IMR-90 (cell line): ENCODE measurements around the gene C16orf74. TPM values are rescaled to one million over a fixed set of nuclear protein-coding genes. Genes with fewer than 3 reads are reported as not detected.

Source experiments
- ATAC-seq: fragments of 200-7000 bp; cut with Tn5 transposase; 2 replicates; pipeline ENCODE4 v1.9.1; 2020; ENCODE audit warnings: low read depth, mild to moderate bottlenecking, moderate library complexity
- BruUV-seq: library from RNA; stranded (reverse); fragments of 400-500 nt; replicated peaks from 2 replicates; lab custom pipeline; 2021; lab: Mats Ljungman, UMichigan
- CTCF ChIA-PET: fragments of 300-600 bp; formaldehyde crosslinking; extraction: SDS; loops from one replicate; lab custom pipeline; 2021; ENCODE audit warnings: antibody characterized with exemption; lab: Yijun Ruan, JAX
- POLR2A ChIA-PET: fragments of 300-600 bp; sonication (Branson Sonifier 250); formaldehyde crosslinking; loops from one replicate; lab custom pipeline; 2022; ENCODE audit warnings: antibody characterized with exemption; ENCODE audit not compliant: unreplicated experiment; lab: Charles Lee
- DNase-seq: peaks from one replicate; pipeline ENCODE4 v3.0.0; 2013
- H2AFZ ChIP-seq: replicated peaks from 2 replicates; pipeline ENCODE3; 2013; ENCODE audit warnings: low read length, mild to moderate bottlenecking; ENCODE audit not compliant: poor library complexity
- H2AK5ac ChIP-seq: 2 replicates; pipeline ENCODE4 v1.6.1; 2013; ENCODE audit warnings: low read depth, low read length, inconsistent platforms
- H2AK9ac ChIP-seq: replicated peaks from 2 replicates; pipeline ENCODE3; 2013; ENCODE audit warnings: mild to moderate bottlenecking, low read depth, low read length, moderate library complexity; ENCODE audit not compliant: poor library complexity
- H2BK120ac ChIP-seq: 2 replicates; pipeline ENCODE4 v1.6.1; 2013; ENCODE audit warnings: low read depth, low read length, inconsistent platforms
- H2BK15ac ChIP-seq: 3 replicates; pipeline ENCODE4 v1.6.1; 2013; ENCODE audit warnings: low read depth, low read length, inconsistent platforms
- H2BK20ac ChIP-seq: 2 replicates; pipeline ENCODE4 v1.6.1; 2013; ENCODE audit warnings: low read depth, mild to moderate bottlenecking, inconsistent platforms, low read length, moderate library complexity
- H2BK5ac ChIP-seq: 2 replicates; pipeline ENCODE4 v1.6.1; 2013; ENCODE audit warnings: mild to moderate bottlenecking, low read depth, low read length, inconsistent platforms; ENCODE audit not compliant: poor library complexity, severe bottlenecking
- H3K14ac ChIP-seq: replicated peaks from 2 replicates; pipeline ENCODE4 v1.6.1; 2013; ENCODE audit warnings: low read depth, low read length, inconsistent platforms
- H3K18ac ChIP-seq: 2 replicates; pipeline ENCODE4 v1.6.1; 2013; ENCODE audit warnings: low read depth, low read length, control low read depth
- H3K23ac ChIP-seq: 2 replicates; pipeline ENCODE4 v1.6.1; 2013; ENCODE audit warnings: low read depth, low read length, inconsistent platforms
- H3K27ac ChIP-seq: 2 replicates; pipeline ENCODE4 v1.5.1; 2013; ENCODE audit warnings: mild to moderate bottlenecking, control low read depth, low read length; ENCODE audit not compliant: insufficient read depth
- H3K27me3 ChIP-seq: 2 replicates; pipeline ENCODE4 v1.6.1; 2013; ENCODE audit warnings: low read length; ENCODE audit not compliant: control insufficient read depth, insufficient read depth
- H3K36me3 ChIP-seq: 2 replicates; pipeline ENCODE4 v1.6.1; 2013; ENCODE audit warnings: low read length, mixed read lengths; ENCODE audit not compliant: control insufficient read depth, insufficient read depth
- H3K4ac ChIP-seq: 2 replicates; pipeline ENCODE4 v1.6.1; 2013; ENCODE audit warnings: low read depth, low read length, inconsistent platforms
- H3K4me1 ChIP-seq: 2 replicates; pipeline ENCODE4 v1.6.1; 2013; ENCODE audit warnings: low read length, mixed read lengths; ENCODE audit not compliant: control insufficient read depth, insufficient read depth
- H3K4me2 ChIP-seq: 2 replicates; pipeline ENCODE4 v1.6.1; 2013; ENCODE audit warnings: low read depth, mild to moderate bottlenecking, control low read depth, low read length, moderate library complexity
- H3K4me3 ChIP-seq: 2 replicates; pipeline ENCODE4 v1.5.1; 2013; ENCODE audit warnings: low read depth, mild to moderate bottlenecking, control low read depth, low read length, moderate library complexity; ENCODE audit not compliant: insufficient read depth
- H3K56ac ChIP-seq: 2 replicates; pipeline ENCODE4 v1.6.1; 2013; ENCODE audit warnings: low read length, inconsistent platforms; ENCODE audit not compliant: insufficient read depth; ENCODE audit errors: extremely low read depth
- H3K79me1 ChIP-seq, 2 experiments: 2 replicates each; pipeline ENCODE4 v1.6.1; 2013; ENCODE audit warnings: low read length in 2 of 2, inconsistent platforms in 1 of 2, low read depth in 1 of 2
- H3K9ac ChIP-seq: 2 replicates; pipeline ENCODE4 v1.6.1; 2013; ENCODE audit warnings: low read depth, low read length, control low read depth
- H3K9me1 ChIP-seq: 2 replicates; pipeline ENCODE4 v1.6.1; 2013; ENCODE audit warnings: low read length, inconsistent platforms; ENCODE audit not compliant: insufficient read depth
- H3K9me3 ChIP-seq: 2 replicates; pipeline ENCODE4 v1.6.1; 2013; ENCODE audit warnings: low read length; ENCODE audit not compliant: control insufficient read depth, insufficient read depth
- H4K20me1 ChIP-seq: 2 replicates; pipeline ENCODE4 v1.6.1; 2013; ENCODE audit warnings: low read length, inconsistent platforms; ENCODE audit not compliant: insufficient read depth
- H4K5ac ChIP-seq: 2 replicates; pipeline ENCODE4 v1.6.1; 2013; ENCODE audit warnings: mild to moderate bottlenecking, low read depth, low read length, control low read depth
- H4K8ac ChIP-seq, 2 experiments: 2 replicates each; pipeline ENCODE4 v1.6.1; 2013; ENCODE audit warnings: low read depth in 2 of 2, low read length in 2 of 2, control low read depth in 1 of 2, inconsistent platforms in 1 of 2
- H4K91ac ChIP-seq: 2 replicates; pipeline ENCODE4 v1.6.1; 2013; ENCODE audit warnings: low read depth, low read length, inconsistent platforms; ENCODE audit not compliant: insufficient read depth
- CEBPB ChIP-seq: IDR thresholded peaks from 2 replicates; pipeline ENCODE4 v1.6.1; 2012; ENCODE audit warnings: low read depth, low read length, improper control_type of control experiment
- FOS ChIP-seq: fragments of 150-350 bp; IDR thresholded peaks from 2 replicates; pipeline ENCODE4 v1.6.1; 2016; ENCODE audit warnings: low read depth, low read length
- MAFK ChIP-seq: IDR thresholded peaks from 2 replicates; pipeline ENCODE4 v1.6.1; 2012; ENCODE audit warnings: low read depth, low read length, improper control_type of control experiment
- MAZ ChIP-seq: IDR thresholded peaks from 2 replicates; pipeline ENCODE4 v1.6.1; 2012; ENCODE audit warnings: low read depth, mild to moderate bottlenecking, low read length, improper control_type of control experiment, moderate library complexity, borderline replicate concordance
- NFE2L2 ChIP-seq: fragments of 150-350 bp; IDR thresholded peaks from 2 replicates; pipeline ENCODE4 v1.6.1; 2016; ENCODE audit warnings: low read depth, mild to moderate bottlenecking, low read length
- POLR2A ChIP-seq: IDR thresholded peaks from 2 replicates; pipeline ENCODE4 v1.6.1; 2012; ENCODE audit warnings: mild to moderate bottlenecking, low read depth, low read length
- RAD21 ChIP-seq: IDR thresholded peaks from 2 replicates; pipeline ENCODE4 v1.6.1; 2012; ENCODE audit warnings: low read length, improper control_type of control experiment
- RCOR1 ChIP-seq: IDR thresholded peaks from 2 replicates; pipeline ENCODE4 v1.6.1; 2012; ENCODE audit warnings: mild to moderate bottlenecking, low read length, improper control_type of control experiment; ENCODE audit not compliant: insufficient replicate concordance
- RFX5 ChIP-seq: IDR thresholded peaks from 2 replicates; pipeline ENCODE4 v1.8.0; 2012; ENCODE audit warnings: low read depth, mild to moderate bottlenecking, low read length, moderate library complexity
- WGBS, 2 experiments: methylation state at CpG; one replicate each; pipeline versions ENCODE4 v1.1.5 to v1.1.7; 2013; ENCODE audit warnings: missing lambda C conversion rate in 2 of 2; ENCODE audit not compliant: insufficient read length in 1 of 2; ENCODE audit errors: extremely low coverage in 2 of 2; 5-methylcytosine and 5-hydroxymethylcytosine counted together
- dilution Hi-C: fragments of 300-500 bp; cut with HindIII; formaldehyde crosslinking; loops from one replicate; pipeline ENCODE4 v1.14.3; 2018; ENCODE audit warnings: low sequenced_read_pairs; ENCODE audit not compliant: unreplicated experiment
- in situ Hi-C: fragments of 300-500 bp; cut with MboI; formaldehyde crosslinking; loops from 3 replicates; pipeline ENCODE4 v1.14.3; 2019; ENCODE audit warnings: low sequenced_read_pairs, inconsistent platforms, mixed read lengths
- intact Hi-C: fragments of 100-400 bp; cut with micrococcal nuclease; formaldehyde crosslinking; loops from 2 replicates; pipeline ENCODE4 v1.10.0; 2022
- polyA plus RNA-seq, 3 experiments: library from polyadenylated mRNA; depleted of rRNA; stranded (reverse); fragments of >200 nt; gene quantifications; 2 replicates each; pipeline ENCODE4 v1.2.3, GENCODE V29; 2012; ENCODE audit warnings: low replicate concordance in 1 of 3
- total RNA-seq: library from RNA; depleted of rRNA; stranded (reverse); fragments of >200 nt; gene quantifications from 2 replicates; pipeline ENCODE4 v1.2.3, GENCODE V29; 2012
- TF ChIP-seq, protein P1 (sequence below): fragments of 150-350 bp; IDR thresholded peaks from 2 replicates; pipeline ENCODE4 v1.6.1; 2017; ENCODE audit warnings: mild to moderate bottlenecking, antibody characterized with exemption, low read length, low read depth

C16orf74 gene
- total and polyA plus RNA-seq, 2 of the 4 experiments (the other 2 are of a cell fraction): 4.5 to 12.2 TPM

DNA sequence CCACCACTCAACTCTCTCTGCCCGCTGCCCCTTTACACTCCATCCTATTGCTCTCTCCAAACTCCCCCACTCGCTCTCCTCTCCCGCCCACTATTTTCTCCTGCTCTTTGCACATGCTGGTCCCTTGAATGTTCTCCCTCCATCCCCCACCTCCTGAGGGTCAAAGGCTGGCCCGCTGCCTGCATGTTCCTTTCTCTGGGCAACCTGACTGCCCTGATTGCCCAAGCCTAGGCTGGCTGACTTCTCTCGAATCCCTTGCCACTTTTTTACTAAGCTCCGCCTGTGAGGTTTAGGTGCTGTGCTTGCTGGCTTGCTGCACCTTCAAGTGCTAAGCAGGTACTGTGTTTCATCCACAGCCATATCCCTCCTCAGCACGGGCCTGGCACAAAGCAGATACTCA is 45.7 kb upstream of the C16orf74 start:
- CTCF ChIA-PET: no interaction called here
- Histone ChIP-seq H3K36me3 (peaks cover 38% of the 10 kb centered on the region), H3K79me1 (peaks cover 50 to 78% of the 10 kb centered on the region in 2 experiments), H3K56ac (no peak overlapping the region), H3K27ac (no peak overlapping the region), H3K4me1 (peaks cover 2% of the 10 kb centered on the region; the same call in 1 of the 2 replicates), H4K8ac (no peak overlapping the region), H2AK9ac (no peak overlapping the region), H3K4me3 (no peak overlapping the region), H3K9ac (no peak overlapping the region), H3K23ac (no peak overlapping the region), H3K9me3 (no peaks in the 10 kb centered on the region), H2BK5ac (no peak overlapping the region), H2BK15ac (no peak overlapping the region), H3K4ac (no peak overlapping the region), H3K4me2 (no peak overlapping the region), H3K27me3 (no peaks in the 10 kb centered on the region), H3K9me1 (peaks cover 13% of the 10 kb centered on the region; the same call in 1 of the 2 replicates), H2BK120ac (no peak overlapping the region), H2AFZ (no peak overlapping the region), H4K5ac (no peak overlapping the region), H4K20me1 (peaks cover 85% of the 10 kb centered on the region), H2BK20ac (no peak overlapping the region), H2AK5ac (no peak overlapping the region), H3K14ac (no peak overlapping the region), H3K18ac (no peak overlapping the region), H4K91ac (no peak overlapping the region)
- POLR2A ChIA-PET: no interaction called here
- intact Hi-C loops: loop anchor here (5.0 kb wide), 2 partner anchors 44 to 119 kb away; partner anchors contain the start of gene C16orf74
- WGBS, 2 experiments: 94 to 100% methylated on average over 2 of the region's 7 CpGs
- BruUV-seq: no TSS peak
- TF ChIP-seq CEBPB (no peak), RCOR1 (no peak), RAD21 (no peak), NFE2L2 (no peak), POLR2A (no peak), MAZ (no peak), RFX5 (no peak), FOS (no peak), MAFK (no peak)
- TF ChIP-seq, protein P1, sequence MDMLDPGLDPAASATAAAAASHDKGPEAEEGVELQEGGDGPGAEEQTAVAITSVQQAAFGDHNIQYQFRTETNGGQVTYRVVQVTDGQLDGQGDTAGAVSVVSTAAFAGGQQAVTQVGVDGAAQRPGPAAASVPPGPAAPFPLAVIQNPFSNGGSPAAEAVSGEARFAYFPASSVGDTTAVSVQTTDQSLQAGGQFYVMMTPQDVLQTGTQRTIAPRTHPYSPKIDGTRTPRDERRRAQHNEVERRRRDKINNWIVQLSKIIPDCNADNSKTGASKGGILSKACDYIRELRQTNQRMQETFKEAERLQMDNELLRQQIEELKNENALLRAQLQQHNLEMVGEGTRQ: no peak
- DNase-seq (no peak), ATAC-seq (no peak)
- in situ Hi-C loops: no loop called here
- dilution Hi-C loops: no loop called here
